OCI-LY7 (cell line): Measurements from ENCODE around the gene LAMA2.

Source experiments
- EZH2phosphoT487 ChIP-seq: fragments of 200-600 bp; sonication (generic); IDR thresholded peaks from 2 replicates; pipeline ENCODE4 v1.6.1; 2018; ENCODE audit warnings: low read depth, borderline replicate concordance, mild to moderate bottlenecking, mixed run types, antibody characterized with exemption, low read length, moderate library complexity, mixed read lengths
- TF ChIP-seq, protein P1 (sequence below): fragments of 200-600 bp; sonication (generic); conservative IDR thresholded peaks from 2 replicates; pipeline ENCODE4 v1.5.1; 2014; ENCODE audit warnings: mild to moderate bottlenecking, antibody characterized with exemption, low read length, moderate library complexity, mixed read lengths

DNA sequence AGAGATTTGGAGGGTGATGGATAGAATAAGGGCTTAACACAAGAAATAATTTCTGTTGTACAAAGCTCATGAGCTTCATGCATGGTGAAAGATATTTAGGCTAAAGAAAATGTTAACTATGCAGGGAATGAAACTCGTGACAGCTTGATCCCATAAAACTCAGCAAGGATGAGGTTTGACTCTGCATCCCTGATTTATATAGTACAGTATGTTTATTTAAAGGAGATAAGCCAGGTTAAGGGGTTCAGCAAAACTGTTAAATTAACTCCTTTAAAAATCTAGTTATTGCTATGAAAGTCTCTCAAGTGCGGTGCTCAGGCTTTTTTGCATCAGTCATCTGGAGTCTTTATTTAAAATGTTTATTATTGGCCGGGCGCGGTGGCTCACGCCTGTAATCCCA is 326.4 kb downstream of the LAMA2 start:
- TF ChIP-seq, protein P1, sequence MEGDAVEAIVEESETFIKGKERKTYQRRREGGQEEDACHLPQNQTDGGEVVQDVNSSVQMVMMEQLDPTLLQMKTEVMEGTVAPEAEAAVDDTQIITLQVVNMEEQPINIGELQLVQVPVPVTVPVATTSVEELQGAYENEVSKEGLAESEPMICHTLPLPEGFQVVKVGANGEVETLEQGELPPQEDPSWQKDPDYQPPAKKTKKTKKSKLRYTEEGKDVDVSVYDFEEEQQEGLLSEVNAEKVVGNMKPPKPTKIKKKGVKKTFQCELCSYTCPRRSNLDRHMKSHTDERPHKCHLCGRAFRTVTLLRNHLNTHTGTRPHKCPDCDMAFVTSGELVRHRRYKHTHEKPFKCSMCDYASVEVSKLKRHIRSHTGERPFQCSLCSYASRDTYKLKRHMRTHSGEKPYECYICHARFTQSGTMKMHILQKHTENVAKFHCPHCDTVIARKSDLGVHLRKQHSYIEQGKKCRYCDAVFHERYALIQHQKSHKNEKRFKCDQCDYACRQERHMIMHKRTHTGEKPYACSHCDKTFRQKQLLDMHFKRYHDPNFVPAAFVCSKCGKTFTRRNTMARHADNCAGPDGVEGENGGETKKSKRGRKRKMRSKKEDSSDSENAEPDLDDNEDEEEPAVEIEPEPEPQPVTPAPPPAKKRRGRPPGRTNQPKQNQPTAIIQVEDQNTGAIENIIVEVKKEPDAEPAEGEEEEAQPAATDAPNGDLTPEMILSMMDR = no peak
- TF ChIP-seq EZH2phosphoT487 = no peak
